Measurements from ENCODE around the gene PRELID3B.
"Not testable (repeated sequence)": the region's sequence is repeated elsewhere in the genome, so short reads cannot be mapped to it uniquely, and the experiment has no call there.

PRELID3B gene

DNA sequence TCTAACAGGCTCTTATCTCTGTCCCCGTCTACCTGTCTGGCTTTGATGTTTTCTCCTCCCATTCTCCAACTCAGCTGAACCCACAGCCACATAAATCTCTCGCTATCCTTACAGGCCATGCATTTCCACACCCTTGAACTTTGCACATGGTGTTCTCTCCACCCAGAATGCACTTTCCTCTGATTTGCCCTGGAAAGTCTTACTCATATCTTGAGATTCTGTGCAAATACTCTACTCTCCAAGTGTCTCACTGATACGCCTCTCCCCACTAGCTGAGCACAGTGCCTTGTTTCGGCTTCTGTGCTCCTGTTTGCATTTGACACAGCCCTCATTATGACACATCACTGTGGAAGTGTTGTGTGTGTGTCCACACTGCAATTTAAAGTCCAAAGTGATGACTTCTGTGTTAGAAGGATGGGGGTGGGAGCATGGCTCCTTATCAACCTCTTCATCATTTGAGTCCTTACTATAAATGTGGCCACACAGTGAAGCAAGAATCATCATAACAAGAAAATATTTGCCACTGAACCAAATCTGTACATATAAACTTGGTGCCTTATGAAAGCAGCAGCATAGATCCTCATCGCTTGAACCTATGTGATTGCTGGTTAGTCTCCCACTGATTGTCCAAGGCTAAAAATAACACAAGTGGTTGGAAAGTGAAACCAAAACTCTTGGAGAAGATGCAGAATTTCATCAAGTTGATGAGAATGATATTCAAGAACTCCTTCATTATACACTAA is 5.5 kb upstream of the PRELID3B start:
- no peak for DNase-seq

DNA sequence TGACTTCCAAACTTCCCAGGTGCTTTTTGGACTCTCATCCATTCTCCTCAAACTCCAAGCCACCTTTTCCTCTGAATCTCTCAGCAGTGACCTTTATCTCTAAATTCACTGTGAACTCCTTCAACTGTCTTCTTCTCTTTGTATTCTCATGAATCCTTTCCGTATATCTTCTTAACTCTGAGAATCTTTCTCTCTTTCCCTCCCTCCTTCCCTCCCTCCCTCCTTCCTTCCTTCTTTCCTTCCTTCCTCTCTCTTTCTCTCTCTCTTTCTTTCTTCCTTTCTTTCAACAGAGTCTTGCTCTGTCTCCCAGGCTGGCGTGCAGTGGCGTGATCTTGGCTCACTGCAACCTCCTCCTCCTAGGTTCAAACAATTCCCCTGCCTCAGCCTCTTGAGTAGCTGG is 4.3 kb upstream of the PRELID3B start:
- no peak for DNase-seq

DNA sequence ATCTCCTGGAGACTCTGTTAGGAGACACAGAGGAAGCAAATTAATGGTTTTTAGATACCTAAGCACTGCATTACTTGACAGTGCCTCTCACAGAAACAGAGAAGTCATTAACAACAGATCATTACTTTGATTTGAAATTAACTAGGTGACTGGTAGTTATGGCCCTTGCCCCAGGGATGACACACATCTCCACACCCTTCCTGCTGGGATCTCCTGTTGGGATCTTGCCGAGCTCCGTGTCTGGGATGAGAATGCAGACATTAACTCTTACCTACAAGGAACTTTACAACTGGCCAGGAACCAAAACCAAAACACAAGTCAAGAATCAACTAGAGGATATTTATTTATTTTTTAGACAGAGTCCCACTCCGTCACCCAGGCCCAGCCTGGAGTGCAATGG is 2.2 kb upstream of the PRELID3B start:
- DNase-seq: no peak

DNA sequence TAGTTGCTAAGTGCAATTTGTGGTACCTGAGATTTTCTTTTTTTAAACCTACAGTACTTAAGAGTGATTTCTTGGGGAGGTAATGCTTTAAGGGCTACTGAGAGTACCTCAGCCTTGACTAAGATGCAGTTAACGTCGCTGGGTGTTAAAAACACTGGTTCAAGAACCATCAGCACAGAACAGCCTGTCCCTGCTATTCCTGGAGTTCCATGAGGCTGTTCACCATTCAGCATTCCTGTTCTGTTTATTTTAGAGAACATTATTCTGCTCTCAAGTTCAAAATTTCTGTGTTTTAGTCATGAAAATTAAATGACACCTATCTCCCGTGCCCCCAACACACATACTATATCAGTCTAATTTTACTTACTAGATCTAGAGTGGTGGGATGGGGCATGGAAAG is 1.7 kb upstream of the PRELID3B start:
- DNase-seq: no peak

DNA sequence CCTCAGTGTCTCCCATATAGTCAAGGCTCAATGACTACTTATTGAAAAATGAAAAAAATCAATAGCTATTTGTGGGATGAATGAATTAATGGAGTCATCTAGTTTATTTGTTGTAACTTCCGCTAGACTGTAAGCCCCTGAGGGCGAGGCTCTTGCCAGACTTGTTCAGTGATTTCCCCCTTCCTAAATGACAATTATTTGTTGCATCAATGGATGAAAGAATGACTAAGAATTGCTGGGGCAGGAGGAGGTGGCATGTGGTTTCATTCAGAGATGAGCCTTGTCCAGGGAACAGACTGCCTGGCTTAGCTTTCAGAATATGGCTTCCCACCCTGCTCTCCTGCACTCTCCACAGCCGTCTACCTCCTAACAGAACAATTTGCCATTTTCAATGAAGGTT is 1.1 kb upstream of the PRELID3B start:
- peak; percentile 7 for DNase-seq

DNA sequence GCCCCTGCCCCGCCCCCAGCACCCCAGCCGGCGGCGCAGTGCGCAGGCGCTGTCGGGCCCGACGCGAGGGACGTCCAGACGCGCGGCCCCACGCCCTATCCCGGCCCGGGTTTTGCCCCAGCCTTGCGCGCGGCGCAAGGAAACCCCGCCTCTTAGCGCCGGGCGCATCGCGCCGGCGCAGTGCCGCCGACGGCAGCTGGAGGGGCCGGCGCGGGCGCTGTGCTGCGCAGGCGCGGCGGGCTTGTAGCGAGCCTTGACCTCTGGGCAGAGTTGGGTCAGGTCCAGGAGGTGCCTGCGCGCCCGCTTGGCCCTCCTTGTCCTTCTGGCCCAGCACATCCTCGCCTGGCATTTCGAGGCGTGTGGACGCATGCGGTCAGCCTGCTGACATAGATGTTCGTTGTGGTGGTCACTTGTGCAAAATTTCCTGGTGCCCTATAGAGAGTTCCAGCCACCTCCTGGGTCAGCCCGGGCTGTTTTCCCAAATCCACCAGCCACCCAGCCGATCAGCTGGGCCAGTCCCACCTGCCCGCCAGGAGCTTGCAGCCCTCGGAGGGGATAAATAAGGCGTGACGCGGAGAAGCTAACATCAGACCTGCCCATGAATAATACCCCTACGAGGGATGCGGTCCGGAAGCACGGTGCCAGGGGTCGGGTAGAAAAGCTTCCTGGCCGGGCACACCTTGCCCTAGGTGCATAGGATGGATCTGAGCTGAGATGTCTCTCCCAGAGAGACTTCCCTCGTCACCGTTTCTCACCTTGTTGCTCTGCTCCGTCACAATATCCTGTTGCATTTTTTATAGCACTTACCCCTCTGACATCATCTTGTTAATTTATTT is 428 bp upstream of the PRELID3B start:
- DNase-seq: peak; percentile 95

DNA sequence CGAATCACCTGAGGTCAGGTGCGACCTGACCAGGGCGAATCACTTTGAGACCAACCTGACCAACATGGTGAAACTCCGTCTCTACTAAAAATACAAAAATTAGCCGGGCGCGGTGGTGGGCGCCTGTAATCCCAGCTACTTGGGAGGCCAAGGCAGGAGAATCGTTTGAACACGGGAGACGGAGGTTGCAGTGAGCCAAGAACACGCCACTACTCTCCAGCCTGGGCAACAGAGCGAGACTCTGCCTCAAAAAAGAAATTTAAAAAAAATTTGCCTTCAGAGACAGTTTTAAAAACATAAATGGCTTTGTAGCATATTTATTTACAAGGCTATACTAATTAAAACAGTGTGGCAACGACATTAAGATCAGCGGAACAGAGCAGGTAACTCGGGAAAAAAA is 1.1 kb downstream of the PRELID3B start:
- not testable (repeated sequence) for DNase-seq

DNA sequence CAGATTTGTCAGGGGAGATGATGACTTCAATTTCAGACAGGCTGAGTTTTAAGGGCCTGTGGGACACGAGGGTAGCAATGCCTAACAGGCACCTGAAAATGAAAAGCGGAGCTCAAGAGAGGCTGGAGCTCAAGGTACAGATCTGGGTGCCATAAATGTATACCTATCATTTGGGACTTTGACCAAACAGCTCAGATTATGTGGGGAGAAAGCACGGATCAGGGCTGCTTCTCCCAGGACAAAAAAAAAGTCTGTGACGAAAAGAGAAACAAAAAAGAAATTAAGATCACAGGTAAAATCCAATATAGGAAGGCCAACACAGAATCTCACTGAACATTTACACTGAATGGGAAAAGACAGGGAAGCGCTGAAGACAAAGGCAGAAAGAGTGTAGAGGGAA is 1.9 kb downstream of the PRELID3B start:
- DNase-seq: no peak

DNA sequence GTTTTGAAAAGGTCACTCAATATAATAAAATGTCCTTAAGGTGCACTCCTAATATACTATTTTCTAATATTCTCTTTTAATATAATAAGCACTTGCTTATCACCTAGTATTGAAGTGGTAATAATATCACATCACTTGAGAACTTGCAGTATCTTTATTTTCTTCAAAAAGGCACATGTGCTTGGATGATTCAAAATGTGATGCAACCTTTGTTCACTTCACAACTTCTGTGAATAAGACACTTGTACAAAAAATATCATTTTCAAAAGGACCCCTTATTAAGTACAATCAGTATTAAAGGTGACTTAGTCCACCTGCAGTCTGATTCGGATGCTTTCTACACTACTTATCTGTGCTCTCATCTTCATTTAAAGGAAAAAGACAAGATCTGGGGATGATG is 3.4 kb downstream of the PRELID3B start:
- DNase-seq: no peak

DNA sequence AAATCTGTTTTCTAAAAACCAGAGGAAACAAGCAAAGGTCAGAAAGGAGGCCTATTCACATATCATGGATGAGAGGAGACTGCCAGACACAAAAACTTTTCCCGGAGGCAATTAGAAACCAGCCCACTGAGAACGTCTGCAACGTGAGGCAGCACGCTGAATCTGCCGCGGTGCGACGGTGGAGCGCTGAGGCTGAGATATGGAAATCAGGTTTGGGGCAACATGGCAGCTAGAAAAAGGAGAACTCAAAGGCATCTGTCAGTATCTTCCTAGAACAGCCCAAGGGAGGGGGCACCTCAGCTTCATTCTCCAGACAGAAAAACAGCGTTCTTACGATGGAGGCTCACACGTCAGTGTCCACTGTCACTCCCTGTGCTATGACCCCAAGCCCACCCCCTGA is 5.2 kb downstream of the PRELID3B start:
- DNase-seq: no peak

DNA sequence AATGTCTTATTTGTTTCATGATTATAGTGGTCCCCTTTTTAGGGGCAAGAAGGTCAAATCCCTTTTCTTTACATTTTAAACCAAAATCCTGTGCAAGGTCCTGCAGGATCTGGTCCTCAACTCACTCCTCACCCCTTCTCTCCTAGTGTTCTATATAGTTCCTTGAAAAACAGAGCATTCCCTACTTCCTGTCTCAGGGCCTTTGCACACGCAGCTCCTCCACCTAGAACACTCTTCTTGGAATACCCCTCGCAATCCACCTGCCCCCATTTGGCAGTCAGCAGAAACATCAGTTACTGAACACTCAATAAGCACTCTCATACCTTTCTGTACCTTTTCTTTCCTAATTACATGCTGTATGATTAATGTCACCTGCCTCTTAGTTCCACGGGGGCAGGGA is 7.2 kb downstream of the PRELID3B start:
- DNase-seq: no peak

DNA sequence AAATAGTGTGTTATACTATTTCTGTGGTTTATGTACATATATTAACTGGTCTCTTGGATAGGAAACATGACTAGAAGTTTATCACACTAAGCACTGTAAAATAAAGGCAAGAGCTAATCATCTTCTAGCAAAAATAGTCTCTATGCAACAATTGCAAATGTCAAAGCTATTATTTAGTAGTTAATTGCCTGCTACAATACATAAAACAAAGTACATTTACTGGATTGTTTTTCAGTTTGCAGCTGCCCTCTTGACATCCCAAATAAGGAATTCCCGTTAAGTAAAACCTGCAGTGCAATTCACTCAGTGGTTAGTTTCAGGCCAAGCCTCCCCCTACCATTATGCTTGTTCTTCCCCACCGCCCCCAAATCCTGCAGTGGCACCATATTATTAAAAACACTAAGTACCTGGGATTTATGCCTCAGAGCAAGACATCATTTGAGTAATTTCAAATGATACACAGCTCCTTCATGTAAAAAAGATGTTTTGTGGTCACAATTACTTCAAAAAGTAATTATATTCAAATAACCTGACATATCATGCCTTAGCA is 8.9 kb downstream of the PRELID3B start:
- no peak for DNase-seq

DNA sequence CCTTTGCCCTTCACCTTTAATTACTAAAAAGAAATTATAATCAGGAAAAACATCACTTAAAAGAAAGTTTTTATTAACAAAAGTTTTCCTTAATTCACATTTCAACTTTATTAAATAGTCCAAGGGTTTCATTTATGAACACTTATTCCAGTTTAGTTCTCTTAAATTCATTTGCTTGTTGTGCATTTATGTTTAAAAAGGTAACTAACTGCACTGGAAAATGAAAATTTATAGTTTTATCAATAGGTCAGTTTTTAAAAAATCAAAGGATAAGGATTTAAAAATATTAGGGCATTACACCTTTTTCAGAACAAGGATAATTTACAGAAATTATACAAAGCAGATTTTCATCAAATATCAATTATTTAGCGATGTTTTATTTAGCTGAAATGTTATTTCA is 9.5 kb downstream of the PRELID3B start:
- DNase-seq: no peak

DNA sequence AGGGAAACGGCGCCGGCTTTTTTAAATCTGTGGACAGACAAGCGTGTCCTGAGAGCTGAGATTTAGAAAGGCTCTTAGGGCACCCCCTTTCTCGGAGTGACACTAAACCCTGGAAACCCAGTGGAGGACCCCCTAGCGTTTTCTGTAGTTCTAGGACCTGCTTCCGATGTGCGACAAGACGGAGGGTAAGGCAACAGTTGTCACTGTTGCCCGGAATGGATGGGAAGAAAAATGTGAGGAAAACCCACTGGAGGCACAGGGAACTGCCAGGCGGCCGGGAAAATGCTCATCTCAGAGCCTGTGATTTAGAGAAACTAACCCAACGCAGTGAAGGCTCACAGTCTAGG is 9.9 kb downstream of the PRELID3B start:
- DNase-seq: no peak

DNA sequence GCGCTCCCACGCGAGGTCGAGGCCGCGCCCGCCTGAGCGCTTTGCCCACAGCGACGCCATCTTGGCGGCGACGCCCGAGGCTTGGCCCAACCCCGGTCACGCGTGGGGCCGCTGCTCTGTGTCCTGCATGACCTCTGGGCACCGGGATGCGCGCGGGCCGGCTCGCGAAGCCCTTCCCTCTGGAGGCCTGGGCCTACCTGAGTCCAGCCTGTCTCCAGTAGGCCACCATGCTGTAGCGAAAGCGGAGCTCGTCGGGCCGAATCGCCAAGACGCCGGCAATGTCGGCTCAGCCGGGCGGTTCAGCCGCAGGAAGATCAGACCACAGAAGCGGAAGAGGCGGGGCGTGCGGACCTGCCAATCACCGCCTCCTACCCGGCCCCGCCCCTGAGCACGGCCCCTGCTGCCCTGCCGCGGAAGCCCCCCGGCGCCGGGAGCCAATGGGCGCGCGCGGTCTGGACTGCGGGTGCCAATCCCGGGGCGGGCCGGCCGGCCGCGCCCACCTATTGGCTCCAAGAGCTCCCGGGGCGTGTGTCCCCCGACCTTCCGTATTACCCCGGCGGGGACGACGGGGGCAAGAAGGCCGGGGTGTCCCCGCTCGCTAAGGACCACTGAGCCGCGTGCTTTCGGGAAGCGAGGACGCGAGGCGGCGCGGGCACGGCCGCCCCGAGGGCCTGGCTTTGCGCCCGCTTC is 10.4 kb downstream of the PRELID3B start, which contains the start of gene ATP5F1E:
TSS of gene ATP5F1E (minus strand) at position 313 of the 690 bp plus-strand sequence. CDS start at position 229, 84 bp downstream.
- DNase-seq: peak; percentile 96

DNA sequence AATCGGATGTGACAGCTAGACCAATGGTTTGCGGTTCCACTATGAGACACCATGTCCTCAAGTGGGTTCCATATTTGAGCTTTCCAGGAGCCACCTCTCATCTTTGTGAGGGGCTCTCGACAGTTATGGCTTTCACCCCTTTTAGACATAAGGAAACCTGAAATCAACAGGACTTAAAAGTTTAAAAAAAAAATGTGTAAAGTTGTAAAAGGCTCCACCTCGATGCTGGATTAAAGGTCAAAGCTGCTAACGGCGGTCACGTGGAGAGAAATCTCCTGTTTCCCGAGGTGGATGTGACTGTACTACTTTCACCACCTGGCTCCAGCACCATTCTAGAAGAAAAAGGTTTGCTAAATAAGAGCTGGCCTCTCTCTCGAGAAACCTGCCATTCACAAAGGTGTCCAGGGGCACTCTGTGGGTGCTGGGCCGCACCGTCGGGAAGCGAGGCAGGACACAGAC is 11.0 kb downstream of the PRELID3B start:
- peak; percentile 29 for DNase-seq

DNA sequence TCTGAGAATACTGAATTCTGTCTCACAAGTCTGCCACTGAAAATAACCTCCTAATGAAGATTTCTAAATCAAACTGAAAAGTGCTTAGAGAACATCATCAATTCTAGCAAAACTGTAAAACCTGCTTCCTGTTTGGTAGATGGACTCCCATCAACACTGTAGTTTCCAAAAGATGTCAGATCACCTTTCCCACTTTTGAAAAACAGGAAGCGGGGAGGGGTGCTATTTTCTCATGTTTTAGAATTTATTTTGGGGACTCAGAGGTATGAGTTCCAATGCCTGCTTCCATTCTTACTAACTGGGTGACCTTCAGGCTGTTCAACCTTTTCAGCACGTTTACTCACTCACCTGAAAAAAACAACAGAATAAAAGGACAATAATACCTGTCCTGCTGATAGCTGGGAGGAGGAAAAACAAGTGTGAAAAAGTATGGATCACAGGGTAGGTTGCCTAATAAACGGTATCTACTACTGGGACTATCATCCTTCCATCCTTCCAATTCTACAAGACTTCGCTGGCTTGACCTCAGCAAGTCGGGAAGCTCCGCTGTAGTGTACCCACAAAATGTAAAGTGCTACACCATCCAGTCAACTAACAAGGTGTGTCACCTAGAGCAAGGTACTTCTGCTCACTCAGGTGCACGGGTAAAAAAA is 11.5 kb downstream of the PRELID3B start:
- no peak for DNase-seq

DNA sequence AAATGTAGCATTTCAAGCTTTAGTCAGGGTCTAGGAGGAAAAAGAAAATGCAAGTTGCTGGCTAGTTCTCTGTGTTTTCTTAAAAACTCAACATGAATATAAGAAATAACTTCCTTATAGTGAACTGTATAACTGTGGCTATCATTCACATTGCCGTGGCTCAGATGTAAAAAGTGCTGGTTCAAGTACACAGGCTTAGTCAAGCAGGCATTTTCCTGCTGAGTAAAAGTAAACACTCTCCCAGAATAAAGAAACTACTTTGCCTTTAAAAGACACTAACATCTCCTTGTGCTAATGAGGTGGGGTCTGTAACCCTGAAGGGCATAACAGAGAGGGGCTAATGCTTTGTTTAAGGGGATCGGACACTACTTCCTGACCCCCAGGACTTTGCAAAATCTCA is 13.8 kb downstream of the PRELID3B start:
- no peak for DNase-seq

DNA sequence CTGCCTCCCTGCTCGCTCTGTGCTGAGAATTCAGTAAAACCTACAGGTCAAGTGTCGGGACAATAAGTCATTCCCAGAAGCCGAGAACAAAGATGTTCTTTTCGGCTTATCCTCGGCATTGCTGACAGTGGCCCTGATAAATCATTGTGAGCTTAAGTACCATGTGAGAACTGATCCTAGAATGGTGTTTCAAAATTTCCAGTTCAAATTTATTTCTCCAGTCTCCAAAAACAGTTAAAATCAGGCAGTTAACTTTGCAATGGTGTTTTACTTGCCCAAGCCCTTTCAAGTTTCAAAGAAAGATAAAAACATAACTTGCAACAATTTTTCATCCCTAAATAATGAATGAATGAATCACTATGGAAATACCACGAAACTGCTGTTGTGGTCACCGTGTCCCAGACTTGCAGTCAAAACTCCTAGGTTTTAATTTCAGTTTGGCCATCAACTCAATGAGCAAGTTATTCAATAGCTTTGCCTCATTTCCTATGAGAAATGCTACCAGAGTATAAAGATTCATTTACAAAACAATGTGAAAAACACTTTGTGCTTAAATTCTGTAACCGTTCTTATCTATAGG is 14.8 kb downstream of the PRELID3B start:
- no peak for DNase-seq

DNA sequence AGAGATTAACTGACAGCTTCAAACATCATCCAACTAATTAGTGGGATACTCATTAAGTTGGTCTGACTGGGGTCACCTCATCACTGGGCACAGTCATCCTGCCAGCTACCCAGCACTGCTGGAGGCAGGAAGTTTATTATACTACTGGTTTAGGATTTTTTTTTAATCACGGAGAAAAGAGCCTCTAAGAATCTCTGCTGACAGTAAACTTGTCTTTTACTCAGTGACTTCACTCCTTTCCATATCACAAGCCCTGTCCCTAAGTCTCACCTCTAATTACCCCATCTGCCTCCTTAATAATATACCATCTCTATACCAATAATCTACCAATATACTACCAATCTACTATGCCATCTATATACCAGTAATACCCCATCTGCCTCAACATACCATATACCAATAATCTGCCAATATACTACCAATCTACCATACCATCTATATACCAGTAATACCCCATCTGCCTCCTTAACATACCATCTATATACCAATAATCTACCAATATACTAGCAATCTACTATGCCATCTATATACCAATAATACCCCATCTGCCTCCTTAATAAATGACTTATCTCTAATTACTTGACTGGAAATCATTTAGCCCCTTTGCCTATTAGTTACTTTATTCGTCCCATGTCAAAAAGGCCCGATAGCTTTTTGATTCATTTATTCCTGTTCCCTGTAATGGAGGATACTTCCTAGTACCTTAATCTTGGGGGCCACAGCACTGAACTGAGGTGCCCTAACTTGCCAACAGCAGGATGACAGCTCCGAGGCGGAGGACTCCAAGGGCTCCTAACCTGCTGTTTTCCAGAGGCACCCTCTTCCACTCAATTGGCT is 15.5 kb downstream of the PRELID3B start:
- DNase-seq: no peak

DNA sequence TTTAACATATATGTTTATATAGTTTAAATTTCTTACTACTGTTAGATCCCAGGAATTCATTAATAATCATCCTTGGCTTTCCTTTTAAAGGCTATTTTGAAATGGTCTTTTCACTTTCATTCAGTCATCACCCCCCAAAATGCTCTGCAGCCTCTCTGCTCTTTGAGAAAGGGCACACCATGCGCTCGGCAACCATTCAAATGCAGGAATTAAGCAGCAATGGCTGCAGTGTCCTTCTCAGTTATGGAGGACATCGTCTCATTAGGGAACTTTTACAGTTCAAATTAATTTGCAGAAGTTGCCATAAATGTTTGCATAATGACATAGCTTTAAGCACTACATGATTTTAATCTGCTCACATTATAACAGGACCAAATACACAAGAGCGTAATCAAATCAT is 17.1 kb downstream of the PRELID3B start:
- DNase-seq: no peak

Measured in central memory CD4-positive, alpha-beta T cell (primary cell).